ENCODE measurements around the gene COMMD6.
A peak's percentile ranks its signal among the peaks of the same experiment; 100 is the strongest.
"Not testable (repeated sequence)": the region's sequence is repeated elsewhere in the genome, so short reads cannot be mapped to it uniquely, and the experiment has no call there.

Gene COMMD6

GRCh38 chr13:75537401-75538365 is at the start of gene COMMD6:
Gene COMMD6, minus strand, starts transcription at chr13:75537841. Its CDS starts 36 bp downstream, at chr13:75537805.
- DNase-seq (ENCODE audit: low spot score) = peak; percentile 58

DNA sequence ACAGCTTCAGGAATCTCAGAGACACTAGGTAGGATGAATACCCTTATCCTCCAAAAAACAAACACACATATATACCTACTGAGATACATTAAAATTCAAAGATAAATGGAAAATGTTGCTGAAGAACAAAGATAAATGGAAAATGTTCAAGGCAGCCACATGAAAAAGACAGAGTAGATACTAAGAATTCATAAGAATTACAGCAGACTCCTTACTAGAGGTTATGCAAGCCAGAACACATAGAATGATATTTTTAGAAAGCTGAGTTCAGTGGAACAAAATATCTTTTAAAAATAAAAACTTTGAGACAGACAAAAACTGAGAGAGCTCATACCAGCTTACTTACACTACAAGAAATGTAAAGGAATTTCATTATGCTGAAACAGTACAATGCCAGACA is 47.5 kb upstream of the COMMD6 start:
- no peak for DNase-seq (ENCODE audit: low spot score)

- no peak for DNase-seq (ENCODE audit: low spot score)
Observed at GRCh38 chr13:75583091-75583490, 45.5 kb upstream of the COMMD6 start.

DNA sequence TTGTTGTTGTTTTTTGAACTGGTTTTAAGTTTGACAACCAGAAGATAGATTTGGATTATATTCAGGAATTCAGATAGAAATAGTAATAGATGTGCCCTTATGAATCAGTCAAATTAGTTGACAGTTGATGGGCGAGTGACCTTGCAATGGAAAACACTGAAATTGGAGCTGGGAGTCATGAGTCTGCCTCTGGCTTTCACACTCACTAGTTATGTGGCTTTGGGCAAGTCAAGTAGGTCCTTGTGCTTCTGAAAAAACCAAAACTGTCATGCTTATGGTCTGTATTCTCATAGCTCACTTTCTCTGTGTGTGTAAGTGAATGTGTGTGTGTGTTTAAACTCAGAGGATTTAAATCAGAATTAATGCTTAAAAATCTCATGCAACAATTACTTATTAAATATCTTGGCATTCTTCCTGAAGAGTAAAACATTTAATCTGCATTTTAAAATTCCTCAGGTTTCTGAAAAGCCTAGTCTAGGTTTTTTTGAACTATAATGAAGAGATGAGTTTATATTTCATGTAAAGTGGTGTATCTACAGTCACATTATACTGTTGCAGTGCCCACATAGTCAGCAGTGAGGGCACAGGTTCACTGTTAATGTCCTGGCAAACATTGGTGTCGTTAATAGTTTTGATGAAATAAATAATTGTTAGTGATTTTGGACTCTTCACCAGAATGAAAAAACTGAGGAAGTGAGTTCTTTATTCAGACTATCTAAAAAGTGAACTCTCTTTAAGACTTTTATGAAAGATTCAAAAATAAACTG is 44.4 kb upstream of the COMMD6 start:
- no peak for DNase-seq (ENCODE audit: low spot score)

- DNase-seq (ENCODE audit: low spot score) = no peak
Observed at GRCh38 chr13:75579529-75579928, 41.9 kb upstream of the COMMD6 start.

- no peak for DNase-seq (ENCODE audit: low spot score)
Observed at GRCh38 chr13:75569576-75569975, 31.9 kb upstream of the COMMD6 start.

- DNase-seq (ENCODE audit: low spot score) = no peak
Observed at GRCh38 chr13:75566658-75567057, 29.0 kb upstream of the COMMD6 start.

- DNase-seq (ENCODE audit: low spot score) = no peak
Observed at GRCh38 chr13:75558145-75558840, 20.7 kb upstream of the COMMD6 start.

GRCh38 chr13:75556961-75557360 is 19.3 kb upstream of the COMMD6 start:
- no peak for DNase-seq (ENCODE audit: low spot score)

DNA sequence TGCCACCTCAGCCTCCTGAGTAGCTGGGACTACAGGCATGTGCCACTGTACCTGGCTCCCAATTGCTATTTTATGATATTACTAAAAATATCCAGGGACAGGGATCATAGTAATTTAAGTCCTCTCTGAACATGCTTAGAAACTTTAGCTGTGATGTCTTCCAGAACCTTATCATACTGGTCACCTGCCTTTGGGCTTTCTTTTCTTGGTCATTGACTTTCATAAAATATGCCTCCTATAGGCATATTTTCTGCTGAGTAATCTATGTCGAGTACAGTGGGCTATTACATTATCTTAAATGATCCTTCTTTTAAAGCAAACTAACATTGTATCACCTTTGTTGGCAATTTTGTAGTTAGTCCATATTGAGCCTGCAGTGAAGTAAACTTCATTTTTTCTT is 18.2 kb upstream of the COMMD6 start:
- no peak for DNase-seq (ENCODE audit: low spot score)

DNA sequence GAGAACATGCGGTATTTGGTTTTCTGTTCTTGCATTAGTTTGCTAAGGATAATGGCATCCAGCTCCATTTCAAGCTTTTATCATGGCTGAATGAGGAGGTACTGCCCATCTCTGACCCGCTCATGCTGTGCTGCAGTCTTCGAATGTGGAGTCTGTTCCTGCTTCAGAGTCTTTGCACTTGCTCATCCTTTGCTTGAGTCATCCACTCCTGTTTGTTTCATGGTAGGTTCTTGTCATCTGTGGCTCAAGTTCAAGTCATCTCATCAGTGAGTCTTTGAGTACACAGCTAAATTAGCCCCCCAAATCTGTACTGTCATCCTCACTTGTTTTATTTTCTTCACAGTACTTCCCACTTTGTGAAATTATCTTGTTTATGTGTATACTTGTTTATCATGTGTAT is 17.3 kb upstream of the COMMD6 start:
- DNase-seq (ENCODE audit: low spot score) = no peak

DNA sequence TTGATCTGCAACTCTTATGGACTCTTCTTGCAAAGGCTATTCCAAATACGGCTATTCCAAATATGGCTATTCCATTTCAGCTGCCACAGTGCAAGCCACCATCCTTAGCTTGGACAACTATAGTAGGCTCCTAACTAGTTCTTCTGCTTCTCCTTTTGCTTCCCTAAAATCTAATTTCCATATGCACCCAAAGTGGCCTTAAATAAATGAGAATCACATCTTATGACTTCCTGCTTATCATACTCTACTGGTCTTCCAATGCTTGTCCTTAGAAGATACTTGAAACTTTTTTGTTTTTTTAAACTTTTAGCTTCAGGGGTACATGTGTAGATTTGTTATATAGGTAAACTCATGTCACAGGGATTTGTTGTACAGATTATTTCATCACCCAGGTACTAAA is 16.8 kb upstream of the COMMD6 start:
- DNase-seq (ENCODE audit: low spot score) = no peak

DNA sequence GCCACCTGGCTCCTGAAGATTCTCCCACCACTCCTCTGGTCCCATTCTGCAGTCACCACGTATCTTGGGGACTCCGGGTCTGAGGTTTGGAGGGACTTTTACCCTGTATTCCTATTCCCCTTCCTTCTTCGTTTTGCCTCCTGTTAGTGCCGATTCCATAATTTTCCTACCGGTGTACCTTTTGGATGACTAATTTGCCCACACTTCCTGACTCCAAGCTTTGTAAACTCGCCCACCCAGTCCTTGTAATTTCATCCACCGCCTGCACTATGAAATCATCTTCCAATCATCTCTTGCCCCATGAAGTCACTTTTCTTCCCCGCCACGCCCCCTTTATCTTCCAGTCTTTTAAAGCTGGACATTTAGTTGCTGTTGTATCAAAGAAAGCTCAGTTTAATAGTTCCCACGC is 12.5 kb upstream of the COMMD6 start:
- no peak for DNase-seq (ENCODE audit: low spot score)

DNA sequence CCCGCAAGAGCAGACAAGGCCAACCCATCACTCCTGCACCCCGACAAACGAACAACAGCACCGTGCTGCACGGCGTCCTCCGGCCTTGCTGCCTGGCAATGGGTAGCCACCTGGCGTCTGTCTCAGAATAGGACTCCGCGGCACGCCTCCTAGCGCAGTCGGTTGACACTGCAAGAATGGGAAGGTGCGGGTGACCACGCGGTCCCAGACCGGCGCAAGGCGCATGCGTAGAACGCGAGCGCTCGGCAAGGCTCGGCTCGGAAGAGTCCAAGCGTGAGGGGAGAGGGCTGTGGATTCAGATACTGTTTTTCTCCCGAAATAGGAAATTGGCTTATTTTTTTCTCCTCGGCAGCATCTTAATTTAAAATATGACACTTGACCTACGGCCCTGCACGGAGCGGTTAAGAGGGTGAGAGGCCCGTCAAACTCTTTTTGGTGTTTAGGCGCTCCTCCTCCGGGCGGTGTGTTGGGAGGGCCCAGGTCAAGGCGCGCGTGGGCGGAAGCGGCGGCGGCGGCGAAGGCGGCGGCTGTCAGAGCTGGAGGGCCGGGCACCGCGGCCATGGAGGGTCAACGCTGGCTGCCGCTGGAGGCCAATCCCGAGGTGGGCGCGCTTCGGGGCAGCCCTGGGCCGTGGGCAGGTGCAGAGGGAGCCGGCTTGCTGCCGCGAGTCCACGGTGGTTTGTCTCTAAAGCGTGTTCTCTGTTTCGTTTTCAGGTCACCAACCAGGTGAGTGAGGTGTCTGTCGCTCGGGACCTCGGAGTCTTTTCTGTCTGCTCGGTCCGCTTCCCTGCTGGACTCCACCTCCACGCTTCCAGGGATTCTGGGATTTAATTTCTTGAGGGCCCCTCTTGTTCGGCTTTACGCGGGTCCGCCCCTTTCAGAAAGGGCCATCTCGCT is 11.9 kb upstream of the COMMD6 start, which contains the start of gene UCHL3:
Gene UCHL3, plus strand, starts transcription at position 530 of the 897 bp plus-strand sequence. Its CDS starts 30 bp downstream, at position 560.
- peak; percentile 98 for DNase-seq (ENCODE audit: low spot score)

GRCh38 chr13:75547917-75548316 is 10.3 kb upstream of the COMMD6 start:
- no peak for DNase-seq (ENCODE audit: low spot score)

- DNase-seq (ENCODE audit: low spot score) = not testable (repeated sequence)
Observed at GRCh38 chr13:75545386-75545785, 7.7 kb upstream of the COMMD6 start.

DNA sequence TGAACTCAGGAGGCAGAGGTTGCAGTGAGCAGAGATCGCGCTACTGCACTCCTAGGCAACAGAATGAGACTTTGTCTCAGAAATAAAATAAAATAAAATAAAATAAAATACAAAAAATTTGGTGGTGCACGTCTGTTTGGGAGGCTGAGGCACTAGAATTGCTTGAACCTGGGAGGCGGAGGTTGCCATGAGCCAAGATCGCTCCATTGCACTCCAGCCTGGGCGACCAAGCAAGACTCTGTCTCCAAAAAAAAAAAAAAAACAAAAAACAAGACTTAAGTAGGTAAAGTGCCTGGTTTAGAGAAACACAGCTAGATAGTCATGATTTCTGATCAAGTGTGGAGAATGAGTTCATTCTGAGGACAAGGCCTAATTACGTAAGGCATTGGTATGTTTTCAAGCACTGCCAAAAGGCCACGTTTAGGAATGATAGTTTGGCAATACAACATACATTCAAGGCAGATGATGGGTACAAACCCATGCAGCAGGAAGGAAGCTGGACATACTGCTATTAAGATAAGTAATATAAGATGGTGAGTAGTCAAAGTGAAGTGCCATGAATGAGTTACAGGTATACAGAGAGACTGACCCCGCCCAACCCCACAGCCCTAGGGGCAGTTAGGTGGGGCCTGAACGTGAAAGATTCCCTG is 7.2 kb upstream of the COMMD6 start:
- DNase-seq (ENCODE audit: low spot score) = no peak

- DNase-seq (ENCODE audit: low spot score) = no peak
Observed at GRCh38 chr13:75541961-75542360, 4.3 kb upstream of the COMMD6 start.

- no peak for DNase-seq (ENCODE audit: low spot score)
Observed at GRCh38 chr13:75541287-75541686, 3.6 kb upstream of the COMMD6 start.

DNA sequence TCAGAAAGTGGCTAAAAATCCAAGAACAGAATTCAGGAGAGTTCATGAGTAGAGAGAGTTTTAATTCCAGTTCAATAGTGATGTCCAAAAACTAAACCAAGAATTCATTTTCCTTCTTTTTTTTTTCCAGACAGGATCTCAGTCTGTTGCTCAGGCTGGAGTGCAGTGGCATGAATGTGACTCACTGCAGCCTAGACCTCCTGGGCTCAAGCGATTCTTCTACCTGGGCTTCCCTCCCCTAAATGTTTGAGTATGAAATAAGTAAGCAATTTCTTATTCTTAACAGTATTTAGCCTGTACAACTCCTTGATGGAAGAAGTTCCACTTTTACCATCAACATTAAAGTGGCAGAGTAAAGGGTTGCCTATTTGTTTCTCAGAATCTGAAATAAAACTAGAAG is 3.8 kb downstream of the COMMD6 start:
- DNase-seq (ENCODE audit: low spot score) = no peak

GRCh38 chr13:75530549-75530961 is 7.1 kb downstream of the COMMD6 start:
- DNase-seq (ENCODE audit: low spot score) = no peak

All from CD4-positive, alpha-beta T cell treated with Interleukin-2 at 100 ng/mL for 4 hours (primary cell).